SU-DHL-6 (cell line): ENCODE results near the gene CACNG3.

ENCODE experiments used
- H2AFZ ChIP-seq: fragments of 200-600 bp; sonication (generic); 2 replicates; pipeline ENCODE4 v1.6.1; 2014; ENCODE audit warnings: low read depth, mild to moderate bottlenecking, moderate library complexity, mixed read lengths, antibody characterized with exemption, low read length; ENCODE audit not compliant: severe bottlenecking
- H3F3A ChIP-seq: fragments of 200-600 bp; shearing (Covaris generic); 2 replicates; pipeline ENCODE4 v1.6.0; 2016; ENCODE audit warnings: antibody characterized with exemption, mild to moderate bottlenecking; ENCODE audit not compliant: insufficient read depth
- H3K27ac ChIP-seq: fragments of 200-600 bp; sonication (generic); 2 replicates; pipeline ENCODE4 v1.5.1; 2016; ENCODE audit warnings: low read depth, mild to moderate bottlenecking, low read length, moderate library complexity, mixed read lengths
- H3K27me3 ChIP-seq: fragments of 200-600 bp; sonication (generic), shearing (Covaris generic); 2 replicates; pipeline ENCODE4 v1.6.0; 2014; ENCODE audit warnings: mild to moderate bottlenecking, low read length
- H3K36me3 ChIP-seq: fragments of 200-600 bp; sonication (generic); 2 replicates; pipeline ENCODE4 v1.6.1; 2014; ENCODE audit warnings: mild to moderate bottlenecking, low read length, mixed read lengths
- H3K4me2 ChIP-seq: fragments of 300-600, 200-600 bp; shearing (Covaris generic), sonication (generic); 2 replicates; pipeline ENCODE4 v1.6.0; 2014; ENCODE audit warnings: low read length, low read depth, mild to moderate bottlenecking; ENCODE audit not compliant: poor library complexity, severe bottlenecking
- H3K4me3 ChIP-seq: fragments of 200-600 bp; sonication (generic); 2 replicates; pipeline ENCODE4 v1.5.1; 2014; ENCODE audit warnings: antibody characterized with exemption, low read length, mild to moderate bottlenecking, mixed read lengths; ENCODE audit not compliant: insufficient read depth, poor library complexity, severe bottlenecking
- H3K79me2 ChIP-seq: fragments of 200-600 bp; sonication (generic); 2 replicates; pipeline ENCODE4 v1.6.1; 2014; ENCODE audit warnings: mild to moderate bottlenecking, low read length, moderate library complexity; ENCODE audit not compliant: insufficient read depth
- H3K9ac ChIP-seq: fragments of 200-600 bp; sonication (generic); 2 replicates; pipeline ENCODE4 v1.7.0; 2014; ENCODE audit warnings: mild to moderate bottlenecking, low read length
- H3K9me2 ChIP-seq: fragments of 200-600 bp; sonication (generic); replicated peaks from 2 replicates; pipeline ENCODE4 v1.6.1; 2014; ENCODE audit warnings: low read length; ENCODE audit not compliant: insufficient read depth
- H3K9me3 ChIP-seq: fragments of 200-600 bp; sonication (generic); 2 replicates; pipeline ENCODE4 v1.6.1; 2014; ENCODE audit warnings: low read length, mixed read lengths; ENCODE audit not compliant: insufficient read depth
- H4K20me1 ChIP-seq: fragments of 200-600 bp; sonication (generic); 2 replicates; pipeline ENCODE4 v1.6.1; 2014; ENCODE audit warnings: low read depth, mild to moderate bottlenecking, antibody characterized with exemption, low read length, moderate library complexity, mixed read lengths
- CTCF ChIP-seq: fragments of 200-600 bp; sonication (generic); IDR thresholded peaks from one replicate; pipeline ENCODE4 v1.5.1; 2017; ENCODE audit warnings: antibody characterized with exemption, mild to moderate bottlenecking, low read length, moderate library complexity; ENCODE audit not compliant: insufficient read depth, poor library complexity, severe bottlenecking
- EZH2phosphoT487 ChIP-seq: fragments of 200-600 bp; sonication (generic), shearing (Covaris generic); conservative IDR thresholded peaks from 2 replicates; pipeline ENCODE4 v1.6.1; 2018; ENCODE audit warnings: mild to moderate bottlenecking, antibody characterized with exemption, low read length, moderate library complexity, mixed read lengths

Gene CACNG3

GRCh38 chr16:24288516-24288915, 32.4 kb downstream of the CACNG3 start:
- Histone ChIP-seq H3K27ac (no peak overlapping the region), H3K4me2 (no peak overlapping the region), H3K79me2 (no peaks in the 10 kb centered on the region), H3K27me3 (no peaks in the 10 kb centered on the region; the same call in 1 of the 2 replicates), H3F3A (no peaks in the 10 kb centered on the region), H3K9ac (no peak overlapping the region), H3K36me3 (no peaks in the 10 kb centered on the region), H3K9me2 (no peaks in the 10 kb centered on the region), H4K20me1 (no peaks in the 10 kb centered on the region), H2AFZ (no peak overlapping the region), H3K9me3 (no peaks in the 10 kb centered on the region), H3K4me3 (no peak overlapping the region)
- no peak for TF ChIP-seq CTCF

- Histone ChIP-seq H3K36me3 (no peaks in the 10 kb centered on the region), H3K4me2 (no peak overlapping the region), H3K9ac (no peak overlapping the region), H2AFZ (no peak overlapping the region), H3K27ac (no peak overlapping the region), H3K79me2 (no peaks in the 10 kb centered on the region), H3K27me3 (no peaks in the 10 kb centered on the region; the same call in 1 of the 2 replicates), H3K9me3 (no peaks in the 10 kb centered on the region), H4K20me1 (no peaks in the 10 kb centered on the region), H3K4me3 (no peak overlapping the region), H3K9me2 (no peaks in the 10 kb centered on the region), H3F3A (no peaks in the 10 kb centered on the region)
- no peak for TF ChIP-seq EZH2phosphoT487
- no peak for TF ChIP-seq CTCF
Measured at GRCh38 chr16:24289166-24289700, 33.1 kb downstream of the CACNG3 start.

GRCh38 chr16:24291932-24292331, 35.8 kb downstream of the CACNG3 start:
- no peaks in the 10 kb centered on the region for H3K27me3 ChIP-seq
- no peaks in the 10 kb centered on the region for H3F3A ChIP-seq
- no peak for TF ChIP-seq EZH2phosphoT487
- no peak for TF ChIP-seq CTCF
- no peak overlapping the region for H3K9ac ChIP-seq
- H4K20me1 ChIP-seq, result no peaks in the 10 kb centered on the region
- H2AFZ ChIP-seq, result no peak overlapping the region
- H3K79me2 ChIP-seq, result no peaks in the 10 kb centered on the region
- no peaks in the 10 kb centered on the region for H3K36me3 ChIP-seq
- H3K9me2 ChIP-seq, result no peaks in the 10 kb centered on the region
- H3K4me2 ChIP-seq, result no peak overlapping the region
- no peak overlapping the region for H3K4me3 ChIP-seq
- H3K27ac ChIP-seq, result no peak overlapping the region
- no peaks in the 10 kb centered on the region for H3K9me3 ChIP-seq
